Panc1 (cell line): ENCODE results near the gene LEKR1.

Experiments
- POLR2AphosphoS5 ChIP-seq: IDR thresholded peaks from 2 replicates; pipeline ENCODE4 v1.6.1; 2012; ENCODE audit warnings: mild to moderate bottlenecking, low read depth, low read length, moderate library complexity
- TF ChIP-seq, protein P1 (sequence below): fragments of 450-650 bp; IDR thresholded peaks from 2 replicates; pipeline ENCODE4 v1.5.1; 2017; ENCODE audit warnings: mild to moderate bottlenecking
- TF ChIP-seq, protein P2 (sequence below), 2 experiments: IDR thresholded peaks; 2 replicates each; pipeline ENCODE4 v1.6.1; 2011 to 2012; ENCODE audit warnings: low read depth in 2 of 2, control low read depth in 1 of 2, low read length in 1 of 2, mild to moderate bottlenecking in 1 of 2, moderate library complexity in 1 of 2; ENCODE audit not compliant: insufficient read depth in 1 of 2

DNA sequence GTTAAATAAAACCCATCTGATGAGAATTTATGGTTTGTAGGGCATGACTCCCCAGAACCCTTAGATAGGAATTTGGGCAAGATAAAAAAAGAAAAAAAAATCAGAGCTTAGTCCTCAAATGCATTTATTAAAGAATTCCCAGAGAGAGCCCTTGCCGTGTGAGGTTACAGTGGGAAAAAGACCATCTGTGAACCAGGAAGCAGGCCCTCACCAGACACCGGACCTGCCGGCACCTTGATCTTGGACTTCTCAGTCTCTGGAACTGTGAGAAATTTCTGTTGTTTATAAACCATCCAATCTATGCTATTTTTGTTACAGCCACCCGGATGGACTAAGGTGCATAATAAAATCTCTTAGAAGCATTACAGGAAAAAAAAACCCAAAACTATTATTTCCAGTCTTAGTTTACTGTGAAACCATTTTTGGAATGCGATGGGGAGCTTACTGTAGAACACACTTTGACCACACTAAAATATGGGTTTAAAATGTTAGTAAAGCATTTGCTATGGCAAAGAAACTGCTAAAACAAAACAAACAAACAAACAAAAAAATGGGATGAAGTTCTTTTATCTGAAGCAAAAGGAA lies 72.2 kb downstream of the LEKR1 start:
- TF ChIP-seq, protein P1, sequence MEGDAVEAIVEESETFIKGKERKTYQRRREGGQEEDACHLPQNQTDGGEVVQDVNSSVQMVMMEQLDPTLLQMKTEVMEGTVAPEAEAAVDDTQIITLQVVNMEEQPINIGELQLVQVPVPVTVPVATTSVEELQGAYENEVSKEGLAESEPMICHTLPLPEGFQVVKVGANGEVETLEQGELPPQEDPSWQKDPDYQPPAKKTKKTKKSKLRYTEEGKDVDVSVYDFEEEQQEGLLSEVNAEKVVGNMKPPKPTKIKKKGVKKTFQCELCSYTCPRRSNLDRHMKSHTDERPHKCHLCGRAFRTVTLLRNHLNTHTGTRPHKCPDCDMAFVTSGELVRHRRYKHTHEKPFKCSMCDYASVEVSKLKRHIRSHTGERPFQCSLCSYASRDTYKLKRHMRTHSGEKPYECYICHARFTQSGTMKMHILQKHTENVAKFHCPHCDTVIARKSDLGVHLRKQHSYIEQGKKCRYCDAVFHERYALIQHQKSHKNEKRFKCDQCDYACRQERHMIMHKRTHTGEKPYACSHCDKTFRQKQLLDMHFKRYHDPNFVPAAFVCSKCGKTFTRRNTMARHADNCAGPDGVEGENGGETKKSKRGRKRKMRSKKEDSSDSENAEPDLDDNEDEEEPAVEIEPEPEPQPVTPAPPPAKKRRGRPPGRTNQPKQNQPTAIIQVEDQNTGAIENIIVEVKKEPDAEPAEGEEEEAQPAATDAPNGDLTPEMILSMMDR: no peak
- TF ChIP-seq, protein P2, sequence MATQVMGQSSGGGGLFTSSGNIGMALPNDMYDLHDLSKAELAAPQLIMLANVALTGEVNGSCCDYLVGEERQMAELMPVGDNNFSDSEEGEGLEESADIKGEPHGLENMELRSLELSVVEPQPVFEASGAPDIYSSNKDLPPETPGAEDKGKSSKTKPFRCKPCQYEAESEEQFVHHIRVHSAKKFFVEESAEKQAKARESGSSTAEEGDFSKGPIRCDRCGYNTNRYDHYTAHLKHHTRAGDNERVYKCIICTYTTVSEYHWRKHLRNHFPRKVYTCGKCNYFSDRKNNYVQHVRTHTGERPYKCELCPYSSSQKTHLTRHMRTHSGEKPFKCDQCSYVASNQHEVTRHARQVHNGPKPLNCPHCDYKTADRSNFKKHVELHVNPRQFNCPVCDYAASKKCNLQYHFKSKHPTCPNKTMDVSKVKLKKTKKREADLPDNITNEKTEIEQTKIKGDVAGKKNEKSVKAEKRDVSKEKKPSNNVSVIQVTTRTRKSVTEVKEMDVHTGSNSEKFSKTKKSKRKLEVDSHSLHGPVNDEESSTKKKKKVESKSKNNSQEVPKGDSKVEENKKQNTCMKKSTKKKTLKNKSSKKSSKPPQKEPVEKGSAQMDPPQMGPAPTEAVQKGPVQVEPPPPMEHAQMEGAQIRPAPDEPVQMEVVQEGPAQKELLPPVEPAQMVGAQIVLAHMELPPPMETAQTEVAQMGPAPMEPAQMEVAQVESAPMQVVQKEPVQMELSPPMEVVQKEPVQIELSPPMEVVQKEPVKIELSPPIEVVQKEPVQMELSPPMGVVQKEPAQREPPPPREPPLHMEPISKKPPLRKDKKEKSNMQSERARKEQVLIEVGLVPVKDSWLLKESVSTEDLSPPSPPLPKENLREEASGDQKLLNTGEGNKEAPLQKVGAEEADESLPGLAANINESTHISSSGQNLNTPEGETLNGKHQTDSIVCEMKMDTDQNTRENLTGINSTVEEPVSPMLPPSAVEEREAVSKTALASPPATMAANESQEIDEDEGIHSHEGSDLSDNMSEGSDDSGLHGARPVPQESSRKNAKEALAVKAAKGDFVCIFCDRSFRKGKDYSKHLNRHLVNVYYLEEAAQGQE (IDR thresholded peaks at IDR 0.05; ENCODE audit: insufficient read depth in 1 of 2, low read depth in 2 of 2, low read length in 1 of 2): no peak
- no peak for TF ChIP-seq POLR2AphosphoS5
